ENCODE measurements around the gene LMOD1.

GRCh38 chr1:201895913-201896807, 50.2 kb downstream of the LMOD1 start:
- TF ChIP-seq CTCF (conservative IDR thresholded peaks at IDR 0.05; ENCODE audit: low read depth, low read length) (peak; percentile 99), EZH2 (IDR thresholded peaks at IDR 0.05; ENCODE audit: borderline replicate concordance, low read depth, low read length, poor library complexity, severe bottlenecking) (no peak)
